NT2/D1 (cell line): ENCODE measurements around the gene BRINP2.

Experiments used
- SUZ12 ChIP-seq: IDR thresholded peaks from 2 replicates; pipeline ENCODE4 v1.6.1; 2011; ENCODE audit not compliant: insufficient read length, insufficient read depth; ENCODE audit errors: extremely low read depth
- YY1 ChIP-seq: IDR thresholded peaks from 2 replicates; pipeline ENCODE4 v1.6.1; 2011; ENCODE audit not compliant: insufficient read length, insufficient read depth
- ZNF274 ChIP-seq: IDR thresholded peaks from 2 replicates; pipeline ENCODE4 v1.6.1; 2011; ENCODE audit warnings: mild to moderate bottlenecking, low read depth, low read length

GRCh38 chr1:177243773-177244172 is 73.0 kb downstream of the BRINP2 start:
- TF ChIP-seq YY1 (no peak), ZNF274 (no peak), SUZ12 (no peak)
